ENCODE results near the gene CHD2.

Gene CHD2

GRCh38 chr15:92896561-92896960 is 3.6 kb upstream of the CHD2 start:
- H4K20me1 ChIP-seq (ENCODE audit: control insufficient read depth, insufficient read depth, low read depth, low read length): no peaks in the 10 kb centered on the region; the same call in 1 of the 2 replicates
- H3K36me3 ChIP-seq (ENCODE audit: control insufficient read depth, low read length): peaks cover 88% of the 10 kb centered on the region
- no peak overlapping the region for H3K4me3 ChIP-seq (ENCODE audit: low read length)
- no peaks in the 10 kb centered on the region for H3K9me2 ChIP-seq (replicated peaks; ENCODE audit: control insufficient read depth, low read length)
- no peak overlapping the region for H3K27ac ChIP-seq (ENCODE audit: low read depth, low read length)
- TF ChIP-seq EZH2phosphoT487 (IDR thresholded peaks at IDR 0.05; ENCODE audit: borderline replicate concordance, low read length): no peak
- no peak for TF ChIP-seq CTCF (IDR thresholded peaks at IDR 0.05; ENCODE audit: low read depth, low read length, poor library complexity, severe bottlenecking)
- peaks cover 39% of the 10 kb centered on the region for H3K4me1 ChIP-seq (ENCODE audit: control insufficient read depth, low read length)
- no peak overlapping the region for H3K4me2 ChIP-seq (ENCODE audit: low read length)
- H3K27me3 ChIP-seq (ENCODE audit: control insufficient read depth, low read length): no peaks in the 10 kb centered on the region
- peaks cover 81% of the 10 kb centered on the region for H3F3A ChIP-seq (ENCODE audit: control insufficient read depth, insufficient read depth)
- H3K79me2 ChIP-seq (ENCODE audit: control insufficient read depth, low read length): peaks cover 100% of the 10 kb centered on the region
- no peaks in the 10 kb centered on the region for H3K9me3 ChIP-seq (ENCODE audit: control insufficient read depth, insufficient read depth, low read length)

- Histone ChIP-seq H3K9me3 (ENCODE audit: control insufficient read depth, insufficient read depth, low read length) (no peaks in the 10 kb centered on the region), H3F3A (ENCODE audit: control insufficient read depth, insufficient read depth) (peaks cover 87% of the 10 kb centered on the region), H3K36me3 (ENCODE audit: control insufficient read depth, low read length) (peaks cover 84% of the 10 kb centered on the region), H4K20me1 (ENCODE audit: control insufficient read depth, insufficient read depth, low read depth, low read length) (no peaks in the 10 kb centered on the region; the same call in 1 of the 2 replicates), H3K79me2 (ENCODE audit: control insufficient read depth, low read length) (peaks cover 100% of the 10 kb centered on the region), H3K4me1 (ENCODE audit: control insufficient read depth, low read length) (peaks cover 48% of the 10 kb centered on the region), H3K9me2 (replicated peaks; ENCODE audit: control insufficient read depth, low read length) (no peaks in the 10 kb centered on the region), H3K4me3 (ENCODE audit: low read length) (no peak overlapping the region), H3K27me3 (ENCODE audit: control insufficient read depth, low read length) (no peaks in the 10 kb centered on the region), H3K4me2 (ENCODE audit: low read length) (no peak overlapping the region), H3K27ac (ENCODE audit: low read depth, low read length) (no peak overlapping the region)
- no peak for TF ChIP-seq CTCF (IDR thresholded peaks at IDR 0.05; ENCODE audit: low read depth, low read length, poor library complexity, severe bottlenecking)
- no peak for TF ChIP-seq EZH2phosphoT487 (IDR thresholded peaks at IDR 0.05; ENCODE audit: borderline replicate concordance, low read length)
These were observed 2.5 kb upstream of the CHD2 start for GRCh38 chr15:92897620-92898019.

- peaks cover 61% of the 10 kb centered on the region for H3K4me1 ChIP-seq (ENCODE audit: control insufficient read depth, low read length)
- H3K9me3 ChIP-seq (ENCODE audit: control insufficient read depth, insufficient read depth, low read length): no peaks in the 10 kb centered on the region
- H3K79me2 ChIP-seq (ENCODE audit: control insufficient read depth, low read length): peaks cover 99% of the 10 kb centered on the region
- H3K36me3 ChIP-seq (ENCODE audit: control insufficient read depth, low read length): peaks cover 82% of the 10 kb centered on the region
- H3K9me2 ChIP-seq (replicated peaks; ENCODE audit: control insufficient read depth, low read length): no peaks in the 10 kb centered on the region
- peaks cover 86% of the 10 kb centered on the region for H3F3A ChIP-seq (ENCODE audit: control insufficient read depth, insufficient read depth)
- no peaks in the 10 kb centered on the region for H3K27me3 ChIP-seq (ENCODE audit: control insufficient read depth, low read length)
- peak overlapping the region; percentile 74 for H3K4me2 ChIP-seq (ENCODE audit: low read length)
- no peaks in the 10 kb centered on the region; the same call in 1 of the 2 replicates for H4K20me1 ChIP-seq (ENCODE audit: control insufficient read depth, insufficient read depth, low read depth, low read length)
- peak overlapping the region; percentile 41 for H3K4me3 ChIP-seq (ENCODE audit: low read length)
- H3K27ac ChIP-seq (ENCODE audit: low read depth, low read length): peak overlapping the region; percentile 87
- TF ChIP-seq CTCF (IDR thresholded peaks at IDR 0.05; ENCODE audit: low read depth, low read length, poor library complexity, severe bottlenecking) (no peak), EZH2phosphoT487 (IDR thresholded peaks at IDR 0.05; ENCODE audit: borderline replicate concordance, low read length) (no peak)
These were observed 1.0 kb upstream of the CHD2 start for GRCh38 chr15:92898988-92899582.
